Stimulated activated CD4-positive, alpha-beta T cell treated with anti-CD3 and anti-CD28 coated beads, Interleukin-4, amount 100 ng/mL, for 24 hours (primary cell): ENCODE results near the gene CKB.

Source experiments
- DNase-seq: peaks from one replicate; pipeline ENCODE4 v3.0.0-alpha.2; 2020

CKB gene

DNA sequence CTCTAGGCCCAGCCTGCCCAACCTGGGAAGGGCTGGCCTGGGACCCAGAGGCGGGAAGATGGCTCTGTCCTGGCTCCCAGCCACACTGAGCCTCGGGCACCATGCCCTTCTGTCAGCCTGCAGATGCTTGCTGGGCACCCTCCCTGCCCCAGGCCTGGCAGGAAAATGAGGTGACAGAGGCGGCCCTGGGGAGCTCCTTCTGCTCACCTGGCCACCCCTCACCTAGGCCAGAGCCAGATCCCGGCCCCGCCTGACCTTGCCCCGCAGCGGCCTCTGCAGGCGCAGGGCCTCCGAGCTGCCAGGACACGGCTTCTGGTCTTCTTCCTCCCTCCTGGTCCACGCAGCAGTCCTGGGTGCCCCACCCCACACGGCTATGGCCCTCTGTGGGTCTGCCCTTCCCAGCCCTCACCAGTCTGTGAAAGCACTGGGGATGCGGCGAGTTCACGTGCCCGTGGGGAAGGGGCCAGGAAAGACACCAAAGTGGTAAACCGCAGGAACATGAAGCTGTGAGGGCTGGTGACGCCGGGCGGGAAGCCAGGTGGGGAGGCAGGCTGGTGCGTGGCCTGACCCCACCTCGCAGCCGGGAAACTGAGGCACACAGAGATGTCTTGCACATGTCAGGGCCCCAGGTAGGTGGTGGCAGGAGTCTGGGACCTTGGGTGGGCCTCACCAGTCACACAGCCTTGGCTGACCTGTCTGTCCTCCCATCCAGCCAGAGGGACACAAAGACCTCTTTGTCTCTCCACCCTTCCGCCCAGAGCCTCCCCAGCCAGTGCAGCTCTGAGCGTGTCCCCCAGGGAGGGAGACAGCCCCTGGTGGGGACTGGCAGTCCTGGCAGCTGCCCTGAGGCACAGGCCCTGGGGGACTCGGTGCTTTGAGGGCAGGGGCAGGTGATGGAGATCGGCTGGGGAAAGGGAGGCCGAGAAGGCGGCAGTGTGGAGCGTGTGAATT, 27.0 kb upstream of the CKB start:
- no peak for DNase-seq

DNA sequence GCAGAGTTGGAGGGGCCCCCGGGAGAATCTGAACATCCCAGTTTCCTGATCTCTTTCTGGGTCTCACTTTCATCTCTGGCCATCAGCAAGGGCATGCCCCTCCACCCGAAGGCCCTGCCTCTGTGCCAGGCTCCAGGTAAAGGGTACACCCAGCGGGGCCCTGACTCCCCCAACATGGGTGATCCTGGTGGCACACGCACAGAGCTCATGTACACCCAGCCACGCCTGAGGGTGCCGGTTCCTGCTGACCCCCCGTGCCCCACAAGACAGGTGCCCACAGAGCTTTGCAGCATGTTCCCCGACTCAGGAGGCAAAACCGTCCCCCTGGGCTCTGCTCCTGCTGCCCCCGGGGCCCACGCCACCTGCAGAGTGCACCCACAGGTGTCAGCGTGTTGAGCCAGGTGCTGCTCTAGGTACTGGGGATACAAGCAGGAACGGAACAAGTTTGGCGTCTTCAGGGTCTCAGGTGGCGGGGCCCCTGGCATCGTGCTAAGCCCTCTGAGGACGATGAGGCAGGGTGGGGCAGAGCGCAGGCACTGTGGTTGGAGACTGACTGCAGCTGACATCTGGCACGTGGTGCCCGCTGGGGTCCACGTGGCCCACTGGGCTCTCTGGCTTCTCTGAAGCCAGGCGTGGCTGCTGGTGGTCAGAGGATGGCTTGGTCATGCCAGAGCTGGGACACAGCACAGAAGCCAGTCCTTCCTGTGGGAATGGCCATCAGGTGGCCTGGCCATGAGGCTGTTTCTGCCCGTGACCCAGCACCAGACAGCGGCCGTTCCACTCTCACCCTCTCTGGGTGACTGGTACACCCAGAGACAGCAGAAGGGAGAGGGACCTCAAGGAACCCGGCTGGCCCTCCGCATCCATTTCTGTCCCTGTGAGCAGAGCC, 26.1 kb upstream of the CKB start:
- no peak for DNase-seq

DNA sequence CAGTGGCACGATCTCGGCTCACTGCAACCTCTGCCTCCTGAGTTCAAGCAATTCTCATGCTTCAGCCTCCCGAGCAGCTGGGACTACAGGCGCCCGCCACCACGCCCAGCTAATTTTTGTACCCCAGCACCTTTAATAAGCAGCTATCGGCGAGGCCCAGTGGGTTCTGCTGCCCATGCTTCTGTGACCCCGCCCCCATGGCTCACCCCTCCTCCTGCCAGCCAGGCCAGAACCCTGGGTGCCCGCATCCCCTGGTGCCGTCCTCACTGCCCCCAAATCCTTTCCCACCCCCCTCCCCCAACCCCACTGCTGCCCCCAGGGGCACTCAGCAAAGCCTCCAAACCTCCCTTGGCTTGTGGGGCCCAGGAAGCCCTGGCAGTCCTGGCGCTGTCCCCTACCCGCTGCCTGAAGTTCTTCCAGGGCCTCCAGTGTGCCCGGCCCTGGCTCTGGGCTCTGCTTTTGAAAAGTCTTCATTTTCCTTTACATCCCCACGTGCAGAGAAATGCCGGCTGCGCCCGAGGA, 25.4 kb upstream of the CKB start:
- no peak for DNase-seq

DNA sequence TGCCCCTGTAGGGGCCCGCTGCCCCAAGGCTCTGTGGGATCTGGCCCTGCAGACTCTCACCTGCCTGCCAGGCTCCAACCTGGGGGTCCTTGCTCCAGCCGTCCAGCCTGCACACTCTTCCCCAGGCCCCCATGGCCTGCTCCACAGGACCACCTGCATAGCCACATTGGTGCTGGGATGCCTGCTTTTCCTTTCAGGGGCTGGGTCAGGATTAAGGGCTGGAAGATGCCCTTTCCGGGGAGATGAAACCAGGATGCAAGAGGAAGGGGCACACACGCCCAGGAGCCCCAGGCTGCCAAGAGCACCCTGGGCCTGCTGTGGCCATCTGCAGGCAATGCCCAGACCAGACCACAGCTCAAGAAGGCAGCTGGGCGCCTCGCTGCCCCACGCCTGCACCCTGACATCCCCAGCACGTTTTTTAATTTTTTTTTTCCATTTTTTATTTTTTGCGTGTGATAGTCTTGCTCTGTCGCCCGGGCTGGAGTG, 24.9 kb upstream of the CKB start:
- DNase-seq = no peak

DNA sequence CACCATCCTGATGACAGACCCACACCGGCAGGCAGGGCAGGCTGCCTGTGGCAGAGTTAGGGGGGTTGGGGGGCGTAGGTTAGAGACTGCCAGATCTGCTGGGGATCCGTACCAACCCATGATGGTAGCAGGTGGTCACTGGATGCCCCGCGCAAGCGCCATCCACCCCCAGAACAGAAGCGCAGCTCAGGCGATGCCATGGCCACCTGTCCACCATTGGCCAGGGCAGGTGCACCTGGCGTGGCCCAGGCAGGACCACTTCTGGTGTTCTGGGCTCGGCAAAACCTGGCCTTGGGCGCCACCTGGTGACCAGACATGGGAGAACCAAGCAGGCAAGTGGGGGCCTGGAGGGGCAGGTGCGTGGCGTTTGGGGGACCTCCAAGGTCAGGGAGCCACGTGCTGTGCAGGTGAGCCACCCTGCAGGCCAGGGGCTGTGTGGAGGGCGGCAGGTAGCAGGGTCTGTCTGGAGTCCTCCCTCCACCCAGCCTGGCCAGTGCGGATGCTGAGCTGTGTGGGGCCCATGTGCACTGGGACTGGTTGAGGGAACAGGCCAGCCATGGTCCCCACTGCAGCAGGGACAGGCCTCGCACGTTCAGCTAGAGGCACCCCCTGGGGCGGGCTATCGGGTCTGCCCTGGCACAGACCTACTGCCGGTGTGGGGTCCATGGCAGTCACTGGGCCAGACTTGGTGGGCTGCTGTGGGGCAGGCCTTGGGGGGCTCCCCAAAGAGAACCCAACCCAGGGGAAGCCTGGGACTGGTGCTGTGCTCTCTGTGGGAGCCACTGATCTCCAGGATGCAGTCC, 24.2 kb upstream of the CKB start:
- peak; percentile 79 for DNase-seq

DNA sequence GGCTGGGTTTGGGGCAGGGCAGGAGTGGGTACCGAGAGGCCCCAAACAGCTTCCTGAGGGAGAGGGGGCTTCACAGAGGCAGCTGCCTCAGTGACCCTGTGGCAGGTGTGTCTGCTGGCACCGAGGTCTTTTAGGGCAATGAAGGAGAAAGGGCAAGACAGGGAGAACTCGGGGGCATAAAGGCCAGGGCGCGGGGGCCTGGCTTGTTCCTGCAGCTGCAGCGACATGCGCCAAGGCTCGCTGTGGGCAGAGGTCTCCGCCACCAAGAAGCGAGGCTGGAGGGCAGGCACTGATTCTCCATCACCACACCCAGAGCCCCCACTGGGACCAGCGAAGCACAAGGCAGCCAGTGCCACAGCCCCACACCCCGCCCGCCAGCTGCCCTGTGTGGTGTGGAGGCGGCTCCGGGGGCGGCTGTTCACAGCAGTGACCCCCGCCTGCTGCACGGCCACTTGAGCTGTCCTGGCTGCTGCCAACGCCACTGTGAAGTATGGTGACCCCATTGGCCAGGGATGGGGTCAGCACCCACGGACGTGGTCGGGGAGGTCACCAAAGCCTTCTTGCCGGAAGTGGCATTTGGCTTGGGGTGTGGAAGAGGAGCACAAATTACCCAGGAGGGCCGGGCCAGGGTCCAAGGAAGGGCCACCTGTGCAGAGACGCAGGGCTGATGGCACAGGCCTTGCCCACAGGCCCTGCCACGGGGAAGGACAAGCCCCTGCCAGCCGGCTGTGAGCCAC, 23.5 kb upstream of the CKB start:
- DNase-seq = no peak

DNA sequence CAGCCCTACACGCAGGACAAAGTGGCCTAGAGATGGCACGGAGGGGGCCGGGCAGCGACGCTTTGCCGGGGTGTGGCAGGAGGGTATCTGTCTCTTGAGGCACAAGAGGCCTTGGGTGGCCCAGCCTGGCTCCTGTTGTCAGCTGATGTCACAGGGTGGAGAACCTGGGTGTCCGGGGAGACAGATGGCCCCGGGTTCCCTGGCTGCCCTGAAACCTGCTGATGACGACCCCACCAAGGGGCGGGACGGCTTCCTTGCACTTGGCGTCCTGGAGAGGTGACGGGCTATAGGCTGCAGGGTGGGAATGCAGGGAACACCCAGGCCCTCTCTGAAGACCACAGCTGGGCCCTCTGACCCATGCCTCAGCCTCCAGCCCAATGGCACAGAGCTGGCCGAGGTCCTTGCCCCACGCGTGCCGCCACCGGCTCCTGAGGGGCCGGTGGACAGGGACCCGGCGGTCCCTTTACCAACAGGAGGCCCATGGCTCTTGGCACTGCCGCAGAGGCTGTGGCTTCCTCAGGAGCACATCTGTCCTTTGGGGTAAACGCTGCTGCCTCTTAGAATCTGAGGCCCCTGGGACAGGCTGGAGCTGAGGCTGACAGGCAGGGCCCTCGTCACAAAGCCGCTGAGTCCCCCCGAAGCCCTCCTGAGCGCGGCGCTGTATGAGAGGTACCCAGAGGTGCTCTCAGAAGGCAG, 22.7 kb upstream of the CKB start:
- DNase-seq = no peak

DNA sequence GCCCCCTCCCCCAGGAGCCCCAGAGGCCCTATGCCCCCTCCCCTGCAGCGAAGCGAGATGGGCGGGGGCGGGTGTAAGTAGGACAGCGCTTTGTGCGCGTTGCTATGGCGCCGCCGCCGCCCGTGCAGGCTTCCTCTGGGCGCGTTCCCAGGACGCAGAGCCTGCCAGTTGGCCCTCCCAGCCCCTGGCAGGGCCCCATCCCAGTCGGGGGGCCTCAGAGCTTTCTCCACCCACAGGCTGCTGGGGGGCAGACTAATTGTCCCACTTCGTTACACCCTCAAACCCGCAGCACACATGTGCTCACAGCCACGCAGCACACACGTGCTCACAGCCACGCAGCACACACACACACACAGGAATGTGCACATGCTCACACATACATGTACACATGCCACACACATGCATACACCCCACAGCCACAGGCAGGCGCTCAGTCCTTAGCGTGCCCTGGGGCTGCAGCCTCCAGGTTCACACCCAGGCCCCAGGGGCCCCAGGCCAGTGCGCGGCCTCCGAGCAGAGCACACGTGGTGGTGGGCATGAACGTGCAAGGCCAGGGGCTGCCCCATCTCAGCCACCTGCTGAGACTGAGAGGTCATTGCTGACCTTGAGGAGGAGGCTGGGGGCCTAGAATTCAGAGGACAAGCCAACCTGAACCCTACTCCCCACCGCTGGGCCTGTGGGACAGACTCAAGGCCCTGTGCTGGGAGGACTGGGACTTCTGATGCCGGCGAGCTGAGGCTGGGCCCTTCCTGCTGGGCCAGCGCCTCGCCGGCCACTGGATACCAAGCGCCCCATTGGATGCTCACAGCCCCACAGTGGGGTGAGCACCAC, 22.0 kb upstream of the CKB start:
- no peak for DNase-seq

DNA sequence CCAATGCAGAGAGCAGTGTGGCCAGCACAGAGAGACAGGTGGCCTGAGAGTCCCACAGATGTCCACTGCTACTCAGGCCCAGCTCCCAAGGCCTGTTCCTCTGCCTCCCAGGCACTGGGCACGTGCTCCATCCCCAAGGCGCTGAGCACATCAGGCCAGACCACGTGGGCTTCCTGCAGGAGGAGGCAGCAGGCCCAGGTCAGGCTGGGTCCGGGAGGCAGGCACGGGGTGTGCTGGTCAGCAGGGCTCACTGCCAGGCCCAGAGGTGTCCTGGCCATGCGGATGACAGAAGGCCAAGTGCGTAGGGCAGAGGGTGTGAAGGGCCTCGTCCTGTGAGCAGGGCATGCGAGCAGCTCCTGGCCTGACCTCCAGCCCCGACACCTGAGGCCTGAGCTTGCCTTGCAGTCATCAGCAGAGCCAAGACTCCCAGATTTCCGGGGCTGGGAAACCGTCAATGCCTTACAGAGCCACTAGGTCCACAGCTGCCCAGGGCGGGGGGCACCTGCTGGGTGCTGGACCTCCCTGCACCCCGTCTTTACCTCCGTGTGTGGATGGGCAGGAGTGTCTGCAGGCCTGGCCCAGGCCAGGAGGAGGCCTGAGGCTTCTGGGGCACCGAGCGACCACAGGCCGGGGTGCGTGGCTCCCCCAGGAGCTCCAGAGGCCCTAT, 21.2 kb upstream of the CKB start:
- no peak for DNase-seq

DNA sequence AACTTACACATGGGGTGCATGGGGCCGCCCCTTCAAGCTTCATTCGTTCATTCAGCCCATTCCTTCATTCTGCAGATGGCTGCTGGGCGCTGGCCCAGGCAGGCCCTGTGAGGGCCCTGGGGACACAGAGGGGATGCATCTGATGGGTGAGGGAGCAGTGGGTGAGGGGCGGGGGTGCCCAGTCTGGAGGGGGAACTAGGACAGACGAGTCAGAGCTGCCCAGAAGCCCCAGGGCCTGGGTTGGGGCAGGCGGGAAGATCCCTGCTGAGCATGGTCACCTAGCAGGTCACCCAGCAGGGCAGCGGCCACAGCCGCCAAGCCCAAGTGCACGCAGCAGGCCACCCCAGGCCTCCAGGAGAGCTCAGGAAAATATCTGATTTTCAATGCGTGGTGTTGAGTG, 20.5 kb upstream of the CKB start:
- DNase-seq = no peak

DNA sequence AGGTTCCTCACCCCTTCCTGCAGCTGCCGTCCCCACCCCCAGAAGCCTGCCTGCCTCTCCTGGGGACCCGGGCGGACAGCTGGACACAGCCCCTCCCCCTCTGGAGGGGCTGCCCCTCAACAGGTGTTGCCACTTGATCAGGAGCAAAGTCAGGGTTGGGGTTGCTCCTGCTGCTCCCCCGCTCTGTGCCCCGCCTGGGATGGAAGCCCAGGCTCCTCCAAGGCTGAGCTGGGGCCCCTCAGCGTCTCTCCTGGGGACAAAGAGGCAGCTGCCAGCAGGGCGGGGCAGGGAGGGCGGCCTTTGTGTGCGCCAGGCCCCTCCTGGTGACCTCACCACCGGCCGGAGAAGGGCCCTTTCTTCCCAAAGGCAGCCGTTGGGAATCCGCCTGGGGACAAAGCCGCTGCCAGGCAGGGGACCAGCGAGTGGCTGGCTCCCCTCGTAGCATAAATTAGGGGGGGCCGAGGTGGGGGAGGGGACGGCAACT, 20.0 kb upstream of the CKB start:
- no peak for DNase-seq

DNA sequence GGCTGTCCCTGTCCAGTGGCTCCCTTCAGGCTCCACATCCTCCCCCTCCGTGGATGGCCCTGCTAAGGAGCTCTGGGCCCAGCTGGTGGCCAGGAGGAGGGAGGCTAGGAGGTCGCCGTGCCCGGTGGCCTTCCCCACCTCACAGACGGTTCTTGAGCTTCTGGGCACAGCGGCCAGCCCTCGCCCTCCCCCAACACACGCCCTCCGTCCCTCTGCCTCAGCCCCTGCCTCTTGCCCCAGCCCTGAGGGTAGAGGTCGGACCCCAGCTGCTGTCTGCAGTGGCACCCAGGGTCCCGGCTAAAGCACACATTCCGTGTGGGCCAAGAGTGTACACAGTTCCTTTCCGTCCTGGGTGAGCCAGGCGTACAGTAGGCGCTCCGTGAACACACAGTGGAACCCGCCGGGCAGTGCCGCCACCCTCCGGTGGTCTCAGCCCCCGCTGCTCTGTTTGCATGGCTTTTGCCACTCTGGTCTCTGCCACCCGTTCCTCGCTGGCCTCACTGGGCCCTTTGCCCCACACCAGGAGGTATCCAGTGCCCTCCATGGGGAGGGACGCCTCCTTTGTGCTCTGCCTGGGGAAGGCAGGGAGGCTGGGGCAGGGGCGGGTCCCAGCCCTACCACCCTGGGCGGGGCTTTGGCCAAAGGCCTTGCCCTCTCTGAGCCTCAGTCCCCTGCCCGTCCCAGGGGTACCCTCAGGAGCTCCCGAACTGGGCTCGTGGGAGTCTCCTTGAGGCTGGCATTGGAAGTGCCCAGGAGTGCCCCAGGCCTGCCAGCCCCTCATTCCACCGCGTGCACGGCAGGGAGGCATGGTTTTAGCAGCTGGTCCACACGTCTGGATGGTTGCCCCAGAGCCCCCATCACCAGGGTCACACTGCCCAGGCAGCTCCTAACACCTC, 19.3 kb upstream of the CKB start:
- no peak for DNase-seq

DNA sequence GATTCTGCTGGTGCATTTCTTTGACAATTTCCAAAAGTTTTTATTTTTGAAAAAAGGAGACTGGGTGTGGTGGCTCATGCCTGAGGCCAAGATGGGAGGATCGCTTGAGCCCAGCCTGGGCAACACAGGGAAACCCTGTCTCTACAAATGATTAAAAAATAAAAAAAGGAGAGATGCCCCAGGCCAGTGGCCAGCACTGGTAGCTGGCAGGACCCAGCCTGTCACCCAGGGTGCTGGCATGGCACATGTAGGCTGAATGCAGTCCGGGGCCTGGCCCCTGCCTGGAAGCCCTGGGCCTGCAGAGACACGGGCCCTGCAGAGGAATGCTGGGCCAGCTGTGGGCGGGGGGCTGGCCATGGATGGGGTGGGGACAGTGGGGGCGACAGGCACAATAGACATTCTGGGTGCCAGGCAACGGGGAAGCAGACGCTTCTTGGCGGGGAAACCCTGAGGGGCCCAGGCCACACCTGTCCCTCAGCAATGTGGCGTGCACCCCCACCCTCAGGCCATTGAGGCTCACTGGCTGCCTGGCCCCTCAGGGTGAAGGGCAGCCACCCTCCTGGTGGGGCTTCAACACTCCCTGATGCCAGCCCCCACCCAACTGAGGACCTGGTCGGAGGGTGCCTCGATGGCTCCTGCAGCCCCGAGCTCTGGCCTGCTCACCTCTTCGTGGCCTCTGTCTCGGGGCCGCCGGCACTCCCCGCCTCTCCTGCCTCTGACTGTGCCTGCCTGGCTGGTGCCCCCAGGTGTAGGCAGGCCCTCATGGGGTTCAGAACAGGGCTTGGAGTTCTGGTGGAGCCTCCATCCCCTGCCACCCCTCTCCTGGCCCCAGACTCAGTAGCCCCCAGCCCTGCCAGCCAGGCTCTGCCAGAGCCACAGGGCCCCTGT, 18.4 kb upstream of the CKB start:
- no peak for DNase-seq

DNA sequence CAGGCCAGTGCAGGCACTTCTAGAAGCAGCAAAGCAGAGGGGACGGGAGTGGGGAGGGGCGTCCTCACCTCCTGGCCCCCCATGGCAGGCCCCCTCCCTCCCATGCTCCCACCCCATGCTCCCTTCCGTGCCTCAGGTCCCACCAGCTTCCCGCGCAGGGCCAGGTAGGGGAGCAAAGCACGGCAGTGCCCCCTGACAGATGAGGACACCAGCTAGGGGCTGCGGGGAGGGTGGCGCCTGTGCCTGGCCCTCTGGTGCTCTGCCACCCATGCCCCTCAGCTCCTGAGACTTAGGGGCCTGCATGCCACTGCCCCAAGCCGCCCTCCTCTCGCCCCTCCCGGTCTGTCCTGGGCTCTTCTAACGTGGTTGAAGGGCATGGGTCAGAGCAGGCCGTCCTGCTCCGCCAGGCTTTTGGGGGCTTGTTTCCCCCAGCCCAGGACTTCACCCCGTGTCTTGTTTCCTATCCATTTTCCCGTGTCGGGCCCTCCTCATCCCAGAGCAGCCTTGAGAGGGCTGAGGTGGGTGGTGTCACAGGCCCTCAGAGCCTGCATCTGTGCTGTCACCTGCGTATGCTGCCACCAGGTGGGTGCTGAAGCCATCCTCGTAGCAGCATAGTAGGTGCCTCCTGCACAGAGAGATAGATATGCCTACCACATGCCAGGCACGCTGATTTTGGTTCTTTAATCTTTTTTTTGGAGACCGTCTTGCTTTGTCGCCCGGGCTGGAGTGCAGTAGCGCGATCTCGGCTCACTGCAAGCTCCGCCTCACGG, 16.6 kb upstream of the CKB start:
- DNase-seq = no peak

DNA sequence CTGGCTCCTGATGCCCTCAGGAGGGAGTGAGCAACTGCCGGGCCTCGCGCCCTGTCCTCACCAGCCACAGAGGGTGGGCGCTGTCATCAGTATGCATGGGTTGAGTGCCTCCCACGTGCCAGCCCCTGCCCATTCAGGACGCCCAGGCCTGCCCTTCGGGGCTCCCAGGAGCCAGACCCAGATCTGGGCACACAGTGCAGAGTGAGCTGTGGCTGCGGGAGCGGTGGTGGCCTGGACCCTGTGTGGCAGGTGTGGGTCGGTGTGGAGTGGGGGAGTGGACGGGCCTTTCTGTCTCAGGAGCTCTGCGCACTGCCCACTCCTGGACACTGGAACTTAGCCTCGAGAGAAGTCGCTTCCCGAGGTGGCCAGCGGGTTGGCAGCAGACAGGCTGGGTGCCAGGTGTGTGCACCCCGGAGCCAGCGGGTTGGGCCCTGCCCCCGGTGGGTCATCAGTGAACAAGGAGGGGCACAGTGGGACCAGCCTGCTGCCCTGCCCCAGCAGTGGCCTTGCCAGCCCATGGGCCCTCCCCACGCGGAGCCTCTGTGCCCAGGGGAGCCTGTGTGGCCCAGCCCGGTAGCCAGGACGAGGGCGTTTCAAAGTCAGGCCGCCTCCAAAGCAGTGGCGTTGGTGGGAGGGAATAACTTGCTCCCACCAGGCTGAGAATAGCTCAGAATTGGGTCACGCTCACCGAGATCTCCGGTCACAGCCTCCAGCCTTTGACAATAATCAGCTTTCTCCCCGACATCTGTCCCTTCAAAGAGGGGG, 15.8 kb upstream of the CKB start:
- no peak for DNase-seq
